ENCODE data around the gene HIRIP3. TPM values are rescaled to one million over a fixed set of nuclear protein-coding genes. Genes with fewer than 3 reads are reported as not detected.

HIRIP3 gene
- total RNA-seq, 1 donor from 2014 or later, result 4.7 TPM

DNA sequence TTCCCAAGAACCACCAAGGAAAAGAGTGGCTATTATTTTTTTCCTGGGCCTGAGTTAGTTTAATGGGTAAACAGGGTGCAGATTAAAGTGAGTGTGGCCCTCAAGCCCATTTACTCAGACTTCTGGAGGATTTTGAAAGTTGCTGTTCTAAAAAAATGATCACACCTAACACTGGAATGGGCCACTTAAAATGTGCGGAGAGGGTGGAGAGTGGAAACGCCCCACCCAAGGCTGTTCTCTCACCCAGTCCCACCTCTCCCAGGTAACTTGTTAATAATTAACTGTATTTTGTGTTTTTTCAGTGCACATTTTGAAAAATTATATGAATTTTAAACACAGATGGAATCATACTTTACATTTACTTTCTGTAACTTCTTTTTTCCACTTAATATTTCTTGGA lies 5.4 kb downstream of the HIRIP3 start:
- Mint-ChIP-seq H3K9me3 (no peaks in the 10 kb centered on the region), H3K27me3 (ENCODE audit: insufficient read depth, low read depth) (peaks cover 6% of the 10 kb centered on the region), H3K27ac (no peak overlapping the region), H3K36me3 (peaks cover 22% of the 10 kb centered on the region), H3K4me3 (no peak overlapping the region), H3K4me1 (peaks cover 18% of the 10 kb centered on the region)
- TF ChIP-seq EZH2phosphoT487 (IDR thresholded peaks at IDR 0.05) (no peak), EZH2 (IDR thresholded peaks at IDR 0.05) (no peak)
- TF ChIP-seq, protein P1, sequence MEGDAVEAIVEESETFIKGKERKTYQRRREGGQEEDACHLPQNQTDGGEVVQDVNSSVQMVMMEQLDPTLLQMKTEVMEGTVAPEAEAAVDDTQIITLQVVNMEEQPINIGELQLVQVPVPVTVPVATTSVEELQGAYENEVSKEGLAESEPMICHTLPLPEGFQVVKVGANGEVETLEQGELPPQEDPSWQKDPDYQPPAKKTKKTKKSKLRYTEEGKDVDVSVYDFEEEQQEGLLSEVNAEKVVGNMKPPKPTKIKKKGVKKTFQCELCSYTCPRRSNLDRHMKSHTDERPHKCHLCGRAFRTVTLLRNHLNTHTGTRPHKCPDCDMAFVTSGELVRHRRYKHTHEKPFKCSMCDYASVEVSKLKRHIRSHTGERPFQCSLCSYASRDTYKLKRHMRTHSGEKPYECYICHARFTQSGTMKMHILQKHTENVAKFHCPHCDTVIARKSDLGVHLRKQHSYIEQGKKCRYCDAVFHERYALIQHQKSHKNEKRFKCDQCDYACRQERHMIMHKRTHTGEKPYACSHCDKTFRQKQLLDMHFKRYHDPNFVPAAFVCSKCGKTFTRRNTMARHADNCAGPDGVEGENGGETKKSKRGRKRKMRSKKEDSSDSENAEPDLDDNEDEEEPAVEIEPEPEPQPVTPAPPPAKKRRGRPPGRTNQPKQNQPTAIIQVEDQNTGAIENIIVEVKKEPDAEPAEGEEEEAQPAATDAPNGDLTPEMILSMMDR (IDR thresholded peaks at IDR 0.05), result no peak
- DNase-seq (ENCODE audit: low spot score), result no peak
- H3K4me1 ChIP-seq, result peaks cover 5% of the 10 kb centered on the region
- H3K9me3 ChIP-seq (ENCODE audit: low read depth), result no peaks in the 10 kb centered on the region
- H3K4me3 ChIP-seq, result no peak overlapping the region
- H3K79me2 ChIP-seq (ENCODE audit: low read depth), result no peaks in the 10 kb centered on the region
- H3K9ac ChIP-seq, result no peak overlapping the region
- H3K27me3 ChIP-seq, result no peaks in the 10 kb centered on the region
- H3F3A ChIP-seq (ENCODE audit: low read depth), result peaks cover 11% of the 10 kb centered on the region
- no peaks in the 10 kb centered on the region for H3K36me3 ChIP-seq
- no peak overlapping the region for H3K4me2 ChIP-seq
- no peak overlapping the region for H3K27ac ChIP-seq
- H4K20me1 ChIP-seq (ENCODE audit: low read depth), result no peaks in the 10 kb centered on the region
- no peak overlapping the region for H2AFZ ChIP-seq (replicated peaks)

DNA sequence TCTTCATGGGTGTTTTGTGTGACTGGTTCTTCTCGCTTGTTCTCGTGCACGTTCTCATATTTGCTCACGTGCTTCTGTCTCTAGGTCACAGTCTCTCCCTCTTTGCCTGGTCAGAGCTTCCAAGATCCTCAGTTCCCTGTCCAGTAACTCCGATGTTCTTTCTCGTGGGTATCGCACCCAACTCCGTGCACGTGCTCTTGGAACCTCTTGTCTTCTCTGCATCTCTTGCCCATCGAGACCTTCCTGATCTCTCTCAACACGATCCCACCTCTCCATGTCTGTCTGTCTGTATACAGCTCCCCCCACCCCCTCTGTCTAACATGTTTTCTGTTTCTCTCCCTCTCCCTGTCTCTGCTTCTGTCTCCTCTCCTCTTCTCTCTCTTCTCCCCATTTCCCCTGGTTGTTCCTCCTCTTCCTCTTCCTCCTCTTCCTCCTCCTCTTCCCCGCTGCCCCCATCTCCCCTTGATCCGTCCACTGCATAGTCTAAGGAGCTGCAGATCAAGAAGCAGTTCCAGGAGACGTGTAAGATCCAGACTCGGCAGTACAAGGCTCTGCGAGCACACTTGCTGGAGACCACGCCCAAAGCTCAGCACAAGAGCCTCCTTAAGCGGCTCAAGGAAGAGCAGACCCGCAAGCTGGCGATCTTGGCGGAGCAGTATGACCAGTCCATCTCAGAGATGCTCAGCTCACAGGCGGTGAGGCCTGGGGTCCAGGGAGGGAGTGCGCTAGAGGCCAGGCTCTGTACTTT lies 6.1 kb downstream of the HIRIP3 start:
- Histone ChIP-seq H3K9me3 (ENCODE audit: low read depth) (no peaks in the 10 kb centered on the region), H4K20me1 (ENCODE audit: low read depth) (no peaks in the 10 kb centered on the region), H3K4me1 (peaks cover under 1% of the 10 kb centered on the region), H3K4me2 (no peak overlapping the region), H2AFZ (replicated peaks) (no peak overlapping the region), H3K9ac (no peak overlapping the region), H3K79me2 (ENCODE audit: low read depth) (no peaks in the 10 kb centered on the region), H3K27me3 (no peaks in the 10 kb centered on the region), H3F3A (ENCODE audit: low read depth) (peaks cover 4% of the 10 kb centered on the region), H3K4me3 (no peak overlapping the region), H3K27ac (no peak overlapping the region), H3K36me3 (no peaks in the 10 kb centered on the region)
- H3K9me3 Mint-ChIP-seq, result no peaks in the 10 kb centered on the region
- peak overlapping the region; percentile 44 for H3K27ac Mint-ChIP-seq
- TF ChIP-seq EZH2 (IDR thresholded peaks at IDR 0.05), result no peak
- TF ChIP-seq, protein P1 (IDR thresholded peaks at IDR 0.05), result no peak
- no peak for TF ChIP-seq EZH2phosphoT487 (IDR thresholded peaks at IDR 0.05)
- peaks cover 11% of the 10 kb centered on the region for H3K4me1 Mint-ChIP-seq
- H3K4me3 Mint-ChIP-seq, result peak overlapping the region; percentile 4
- peaks cover 25% of the 10 kb centered on the region for H3K36me3 Mint-ChIP-seq
- no peak for DNase-seq (ENCODE audit: low spot score)
- peaks cover 6% of the 10 kb centered on the region for H3K27me3 Mint-ChIP-seq (ENCODE audit: insufficient read depth, low read depth)

DNA sequence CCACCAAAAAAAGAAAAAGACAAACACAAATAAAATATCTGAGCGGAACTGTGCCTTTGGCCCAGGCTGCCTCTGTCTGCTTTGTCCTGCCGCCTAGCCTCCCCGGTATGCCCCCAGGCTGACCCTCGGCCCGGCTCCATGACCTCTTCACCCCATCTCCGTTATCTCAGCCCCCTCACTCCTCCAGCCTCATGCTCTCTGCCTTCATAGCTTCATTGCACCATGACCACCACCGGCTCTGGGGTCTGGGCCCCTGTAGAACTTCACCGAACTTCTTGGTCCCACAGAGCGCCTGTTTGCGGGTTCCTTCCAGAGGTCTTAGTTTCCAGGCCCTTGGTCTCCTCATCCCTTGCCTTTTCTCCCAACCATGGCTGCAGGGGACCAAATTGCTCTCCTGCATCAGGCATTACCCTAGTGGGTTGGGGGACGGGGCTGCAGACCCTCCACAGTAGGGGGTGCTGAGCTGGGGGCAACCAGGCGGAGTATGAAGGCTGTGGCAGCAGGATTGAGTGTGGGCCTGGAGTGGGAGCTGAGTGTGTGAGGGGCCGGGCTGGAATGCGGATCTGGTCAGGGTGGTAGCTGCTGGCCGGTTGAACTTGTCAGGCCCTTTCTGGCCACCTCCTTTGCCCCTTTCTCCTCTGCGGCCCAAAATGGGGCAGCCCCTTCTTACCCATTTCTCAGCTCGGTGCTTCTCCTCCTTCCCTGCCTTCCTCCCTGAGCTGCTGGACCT lies 6.9 kb downstream of the HIRIP3 start:
- no peak for TF ChIP-seq EZH2phosphoT487 (IDR thresholded peaks at IDR 0.05)
- TF ChIP-seq EZH2 (IDR thresholded peaks at IDR 0.05), result no peak
- TF ChIP-seq, protein P1 (IDR thresholded peaks at IDR 0.05), result no peak
- no peaks in the 10 kb centered on the region for H3K36me3 ChIP-seq
- no peaks in the 10 kb centered on the region for H3K27me3 ChIP-seq
- no peak overlapping the region for H3K4me2 ChIP-seq
- Mint-ChIP-seq H3K9me3 (no peaks in the 10 kb centered on the region), H3K27ac (peak overlapping the region; percentile 44), H3K4me3 (peak overlapping the region; percentile 52), H3K27me3 (ENCODE audit: insufficient read depth, low read depth) (peaks cover 6% of the 10 kb centered on the region), H3K4me1 (peaks cover 9% of the 10 kb centered on the region), H3K36me3 (peaks cover 29% of the 10 kb centered on the region)
- H3K4me1 ChIP-seq, result no peaks in the 10 kb centered on the region
- H3F3A ChIP-seq (ENCODE audit: low read depth), result peaks cover 3% of the 10 kb centered on the region
- no peaks in the 10 kb centered on the region for H3K9me3 ChIP-seq (ENCODE audit: low read depth)
- no peak overlapping the region for H2AFZ ChIP-seq (replicated peaks)
- no peak overlapping the region for H3K9ac ChIP-seq
- no peaks in the 10 kb centered on the region for H4K20me1 ChIP-seq (ENCODE audit: low read depth)
- no peak for DNase-seq (ENCODE audit: low spot score)
- H3K27ac ChIP-seq, result no peak overlapping the region
- H3K4me3 ChIP-seq, result no peak overlapping the region
- no peaks in the 10 kb centered on the region for H3K79me2 ChIP-seq (ENCODE audit: low read depth)
